ENCODE measurements around the gene MAP7D1. TPM values are rescaled to one million over a fixed set of nuclear protein-coding genes. Genes with fewer than 3 reads are reported as not detected.
A peak's percentile ranks its signal among the peaks of the same experiment; 100 is the strongest.

MAP7D1 gene
- total RNA-seq, 3 donors from 2014 or later (not counting 1 experiment from before 2014, with no cell fraction given) = 213 to 232 (median 230) TPM

GRCh38 chr1:36164361-36164760, 8.4 kb downstream of the MAP7D1 start:
- intact Hi-C loops (cut with micrococcal nuclease) = no loop called here
- Mint-ChIP-seq H3K27me3 (ENCODE audit: low read depth in 2 of 2) (no peaks in the 10 kb centered on the region), H3K4me3 (no peak overlapping the region), H3K27ac (peak overlapping the region; percentile 56 to 68), H3K4me1 (peaks cover 61 to 73% of the 10 kb centered on the region in 2 donors), H3K9me3 (no peaks in the 10 kb centered on the region), H3K36me3 (no peaks in the 10 kb centered on the region)
- H3K4me3 ChIP-seq (ENCODE audit: low read length) = no peak overlapping the region
- H3K4me1 ChIP-seq (ENCODE audit: control insufficient read depth, insufficient read depth, low read length) = peaks cover 53% of the 10 kb centered on the region
- ATAC-seq = no peak
- H3K36me3 ChIP-seq (ENCODE audit: control insufficient read depth, insufficient read depth, low read length) = peaks cover 10% of the 10 kb centered on the region
- 90% methylated on average over 2 of the region's 2 CpGs for WGBS (ENCODE audit: insufficient coverage)
- no peaks in the 10 kb centered on the region for H3K9me3 ChIP-seq (ENCODE audit: control insufficient read depth, insufficient read depth, low read length)
- H3K27ac ChIP-seq (ENCODE audit: low read length) = no peak overlapping the region
- DNase-seq = no peak
- no peak for TF ChIP-seq CTCF (IDR thresholded peaks at IDR 0.05)
- H3K27me3 ChIP-seq (ENCODE audit: control insufficient read depth, insufficient read depth, low read length) = no peaks in the 10 kb centered on the region

GRCh38 chr1:36165145-36165544, 9.2 kb downstream of the MAP7D1 start:
- Histone ChIP-seq H3K9me3 (ENCODE audit: control insufficient read depth, insufficient read depth, low read length) (no peaks in the 10 kb centered on the region), H3K4me3 (ENCODE audit: low read length) (no peak overlapping the region), H3K27ac (ENCODE audit: low read length) (no peak overlapping the region), H3K4me1 (ENCODE audit: control insufficient read depth, insufficient read depth, low read length) (peaks cover 48% of the 10 kb centered on the region), H3K36me3 (ENCODE audit: control insufficient read depth, insufficient read depth, low read length) (peaks cover 16% of the 10 kb centered on the region), H3K27me3 (ENCODE audit: control insufficient read depth, insufficient read depth, low read length) (no peaks in the 10 kb centered on the region)
- H3K9me3 Mint-ChIP-seq = no peaks in the 10 kb centered on the region
- H3K27me3 Mint-ChIP-seq (ENCODE audit: low read depth in 2 of 2) = no peaks in the 10 kb centered on the region
- ATAC-seq (no peak), DNase-seq (no peak)
- peaks cover 58 to 69% of the 10 kb centered on the region in 2 donors for H3K4me1 Mint-ChIP-seq
- no peaks in the 10 kb centered on the region for H3K36me3 Mint-ChIP-seq
- H3K4me3 Mint-ChIP-seq = no peak overlapping the region
- peak overlapping the region; percentile 56 to 68 for H3K27ac Mint-ChIP-seq
- WGBS (ENCODE audit: insufficient coverage) = 100% methylated on average over 1 of the region's 1 CpG
- intact Hi-C loops (cut with micrococcal nuclease) = no loop called here
- TF ChIP-seq CTCF (IDR thresholded peaks at IDR 0.05) = no peak

GRCh38 chr1:36166136-36166535, 10.2 kb downstream of the MAP7D1 start:
- peaks cover 60 to 68% of the 10 kb centered on the region in 2 donors for H3K4me1 Mint-ChIP-seq
- no peaks in the 10 kb centered on the region for H3K36me3 Mint-ChIP-seq
- no peak for ATAC-seq

More at GRCh38 chr1:36166136-36166535, 10.2 kb downstream of the MAP7D1 start:
- Mint-ChIP-seq H3K9me3 (no peaks in the 10 kb centered on the region), H3K27ac (peak overlapping the region; percentile 59 to 68), H3K4me3 (no peak overlapping the region), H3K27me3 (ENCODE audit: low read depth in 2 of 2) (no peaks in the 10 kb centered on the region)
- no peak for TF ChIP-seq CTCF (IDR thresholded peaks at IDR 0.05)
- Histone ChIP-seq H3K4me3 (ENCODE audit: low read length) (no peak overlapping the region), H3K4me1 (ENCODE audit: control insufficient read depth, insufficient read depth, low read length) (peaks cover 38% of the 10 kb centered on the region), H3K27me3 (ENCODE audit: control insufficient read depth, insufficient read depth, low read length) (no peaks in the 10 kb centered on the region), H3K27ac (ENCODE audit: low read length) (no peak overlapping the region), H3K36me3 (ENCODE audit: control insufficient read depth, insufficient read depth, low read length) (peaks cover 26% of the 10 kb centered on the region), H3K9me3 (ENCODE audit: control insufficient read depth, insufficient read depth, low read length) (no peaks in the 10 kb centered on the region)
- no peak for DNase-seq
- intact Hi-C loops (cut with micrococcal nuclease) = no loop called here
- 87% methylated on average over 4 of the region's 4 CpGs for WGBS (ENCODE audit: insufficient coverage)
